ENCODE measurements around the gene USP17L5. TPM values are rescaled to one million over a fixed set of nuclear protein-coding genes. Genes with fewer than 3 reads are reported as not detected.
"Not testable (repeated sequence)": the region's sequence is repeated elsewhere in the genome, so short reads cannot be mapped to it uniquely, and the experiment has no call there.

Gene USP17L5, protein sequence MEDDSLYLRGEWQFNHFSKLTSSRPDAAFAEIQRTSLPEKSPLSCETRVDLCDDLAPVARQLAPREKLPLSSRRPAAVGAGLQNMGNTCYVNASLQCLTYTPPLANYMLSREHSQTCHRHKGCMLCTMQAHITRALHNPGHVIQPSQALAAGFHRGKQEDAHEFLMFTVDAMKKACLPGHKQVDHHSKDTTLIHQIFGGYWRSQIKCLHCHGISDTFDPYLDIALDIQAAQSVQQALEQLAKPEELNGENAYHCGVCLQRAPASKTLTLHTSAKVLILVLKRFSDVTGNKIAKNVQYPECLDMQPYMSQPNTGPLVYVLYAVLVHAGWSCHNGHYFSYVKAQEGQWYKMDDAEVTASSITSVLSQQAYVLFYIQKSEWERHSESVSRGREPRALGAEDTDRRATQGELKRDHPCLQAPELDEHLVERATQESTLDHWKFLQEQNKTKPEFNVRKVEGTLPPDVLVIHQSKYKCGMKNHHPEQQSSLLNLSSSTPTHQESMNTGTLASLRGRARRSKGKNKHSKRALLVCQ
- not detected for total RNA-seq

DNA sequence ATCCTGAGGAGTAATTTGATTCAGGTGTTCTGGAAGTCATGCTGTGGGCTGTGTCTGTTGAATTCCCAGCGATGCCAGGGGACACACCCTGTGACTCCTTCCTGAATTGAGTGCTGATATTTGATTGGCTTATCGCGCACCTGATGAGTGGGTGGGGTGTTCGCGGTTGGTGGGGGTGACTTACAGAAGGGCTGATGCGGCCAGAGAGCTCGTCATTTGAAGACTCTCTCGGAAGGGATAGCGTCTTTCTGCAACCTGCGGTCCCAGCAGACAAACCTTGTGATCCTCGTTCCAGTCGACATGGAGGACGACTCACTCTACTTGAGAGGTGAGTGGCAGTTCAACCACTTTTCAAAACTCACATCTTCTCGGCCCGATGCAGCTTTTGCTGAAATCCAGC lies at the start of gene USP17L5:
Gene USP17L5, plus strand, starts transcription at position 301 of the 400 bp plus-strand sequence. Its CDS starts 0 bp downstream, at position 301.
- H3K4me1 Mint-ChIP-seq; ATAC-seq (replicated peaks); H3K36me3 Mint-ChIP-seq (ENCODE audit: low read depth); H3K9me3 Mint-ChIP-seq; H3K27me3 Mint-ChIP-seq; H3K27ac Mint-ChIP-seq; H3K4me3 Mint-ChIP-seq: not testable (repeated sequence)

DNA sequence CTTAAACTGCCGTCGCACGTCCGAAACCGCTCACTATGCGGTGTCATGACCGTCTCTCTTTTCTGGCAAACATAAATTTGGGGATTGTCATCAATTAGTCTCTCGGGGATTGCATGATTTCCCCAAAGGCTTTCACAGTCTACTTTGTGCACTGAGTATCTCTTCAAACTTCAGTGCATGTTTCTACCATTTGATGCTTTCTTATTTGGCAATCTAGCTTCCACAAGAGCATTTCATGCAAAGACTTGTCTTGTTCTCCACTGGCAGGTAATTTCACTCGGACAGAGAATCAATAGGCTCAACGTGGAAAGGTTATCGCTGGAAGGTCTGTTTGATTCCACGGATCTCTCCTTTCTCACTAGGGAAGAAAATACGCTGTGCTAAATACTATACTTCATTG lies 15.0 kb upstream of the USP17L5 start:
- H3K27me3 Mint-ChIP-seq; H3K36me3 Mint-ChIP-seq (ENCODE audit: low read depth); H3K4me1 Mint-ChIP-seq; H3K4me3 Mint-ChIP-seq; H3K27ac Mint-ChIP-seq; H3K9me3 Mint-ChIP-seq; ATAC-seq (replicated peaks): not testable (repeated sequence)

DNA sequence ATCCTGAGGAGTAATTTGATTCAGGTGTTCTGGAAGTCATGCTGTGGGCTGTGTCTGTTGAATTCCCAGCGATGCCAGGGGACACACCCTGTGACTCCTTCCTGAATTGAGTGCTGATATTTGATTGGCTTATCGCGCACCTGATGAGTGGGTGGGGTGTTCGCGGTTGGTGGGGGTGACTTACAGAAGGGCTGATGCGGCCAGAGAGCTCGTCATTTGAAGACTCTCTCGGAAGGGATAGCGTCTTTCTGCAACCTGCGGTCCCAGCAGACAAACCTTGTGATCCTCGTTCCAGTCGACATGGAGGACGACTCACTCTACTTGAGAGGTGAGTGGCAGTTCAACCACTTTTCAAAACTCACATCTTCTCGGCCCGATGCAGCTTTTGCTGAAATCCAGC lies 14.3 kb upstream of the USP17L5 start, which contains the start of gene USP17L24:
Gene USP17L24, plus strand, starts transcription at position 301 of the 400 bp plus-strand sequence. Its CDS starts 0 bp downstream, at position 301.
- not testable (repeated sequence) for H3K4me3 Mint-ChIP-seq; H3K36me3 Mint-ChIP-seq (ENCODE audit: low read depth); H3K9me3 Mint-ChIP-seq; H3K27me3 Mint-ChIP-seq; H3K4me1 Mint-ChIP-seq; H3K27ac Mint-ChIP-seq; ATAC-seq (replicated peaks)

DNA sequence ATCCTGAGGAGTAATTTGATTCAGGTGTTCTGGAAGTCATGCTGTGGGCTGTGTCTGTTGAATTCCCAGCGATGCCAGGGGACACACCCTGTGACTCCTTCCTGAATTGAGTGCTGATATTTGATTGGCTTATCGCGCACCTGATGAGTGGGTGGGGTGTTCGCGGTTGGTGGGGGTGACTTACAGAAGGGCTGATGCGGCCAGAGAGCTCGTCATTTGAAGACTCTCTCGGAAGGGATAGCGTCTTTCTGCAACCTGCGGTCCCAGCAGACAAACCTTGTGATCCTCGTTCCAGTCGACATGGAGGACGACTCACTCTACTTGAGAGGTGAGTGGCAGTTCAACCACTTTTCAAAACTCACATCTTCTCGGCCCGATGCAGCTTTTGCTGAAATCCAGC lies 9.6 kb upstream of the USP17L5 start, which contains the start of gene USP17L25:
Gene USP17L25, plus strand, starts transcription at position 301 of the 400 bp plus-strand sequence. Its CDS starts 0 bp downstream, at position 301.
- H3K27ac Mint-ChIP-seq; H3K4me1 Mint-ChIP-seq; H3K4me3 Mint-ChIP-seq; H3K27me3 Mint-ChIP-seq; ATAC-seq (replicated peaks); H3K9me3 Mint-ChIP-seq; H3K36me3 Mint-ChIP-seq (ENCODE audit: low read depth): not testable (repeated sequence)

DNA sequence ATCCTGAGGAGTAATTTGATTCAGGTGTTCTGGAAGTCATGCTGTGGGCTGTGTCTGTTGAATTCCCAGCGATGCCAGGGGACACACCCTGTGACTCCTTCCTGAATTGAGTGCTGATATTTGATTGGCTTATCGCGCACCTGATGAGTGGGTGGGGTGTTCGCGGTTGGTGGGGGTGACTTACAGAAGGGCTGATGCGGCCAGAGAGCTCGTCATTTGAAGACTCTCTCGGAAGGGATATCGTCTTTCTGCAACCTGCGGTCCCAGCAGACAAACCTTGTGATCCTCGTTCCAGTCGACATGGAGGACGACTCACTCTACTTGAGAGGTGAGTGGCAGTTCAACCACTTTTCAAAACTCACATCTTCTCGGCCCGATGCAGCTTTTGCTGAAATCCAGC lies 4.8 kb upstream of the USP17L5 start, which contains the start of gene USP17L26:
Gene USP17L26, plus strand, starts transcription at position 301 of the 400 bp plus-strand sequence. Its CDS starts 0 bp downstream, at position 301.
- H3K9me3 Mint-ChIP-seq; H3K27ac Mint-ChIP-seq; ATAC-seq (replicated peaks); H3K4me1 Mint-ChIP-seq; H3K27me3 Mint-ChIP-seq; H3K4me3 Mint-ChIP-seq; H3K36me3 Mint-ChIP-seq (ENCODE audit: low read depth): not testable (repeated sequence)

DNA sequence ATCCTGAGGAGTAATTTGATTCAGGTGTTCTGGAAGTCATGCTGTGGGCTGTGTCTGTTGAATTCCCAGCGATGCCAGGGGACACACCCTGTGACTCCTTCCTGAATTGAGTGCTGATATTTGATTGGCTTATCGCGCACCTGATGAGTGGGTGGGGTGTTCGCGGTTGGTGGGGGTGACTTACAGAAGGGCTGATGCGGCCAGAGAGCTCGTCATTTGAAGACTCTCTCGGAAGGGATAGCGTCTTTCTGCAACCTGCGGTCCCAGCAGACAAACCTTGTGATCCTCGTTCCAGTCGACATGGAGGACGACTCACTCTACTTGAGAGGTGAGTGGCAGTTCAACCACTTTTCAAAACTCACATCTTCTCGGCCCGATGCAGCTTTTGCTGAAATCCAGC lies 4.6 kb downstream of the USP17L5 start, which contains the start of gene USP17L27:
Gene USP17L27, plus strand, starts transcription at position 301 of the 400 bp plus-strand sequence. Its CDS starts 0 bp downstream, at position 301.
- not testable (repeated sequence) for H3K27me3 Mint-ChIP-seq; H3K36me3 Mint-ChIP-seq (ENCODE audit: low read depth); H3K9me3 Mint-ChIP-seq; ATAC-seq (replicated peaks); H3K4me1 Mint-ChIP-seq; H3K4me3 Mint-ChIP-seq; H3K27ac Mint-ChIP-seq

DNA sequence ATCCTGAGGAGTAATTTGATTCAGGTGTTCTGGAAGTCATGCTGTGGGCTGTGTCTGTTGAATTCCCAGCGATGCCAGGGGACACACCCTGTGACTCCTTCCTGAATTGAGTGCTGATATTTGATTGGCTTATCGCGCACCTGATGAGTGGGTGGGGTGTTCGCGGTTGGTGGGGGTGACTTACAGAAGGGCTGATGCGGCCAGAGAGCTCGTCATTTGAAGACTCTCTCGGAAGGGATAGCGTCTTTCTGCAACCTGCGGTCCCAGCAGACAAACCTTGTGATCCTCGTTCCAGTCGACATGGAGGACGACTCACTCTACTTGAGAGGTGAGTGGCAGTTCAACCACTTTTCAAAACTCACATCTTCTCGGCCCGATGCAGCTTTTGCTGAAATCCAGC lies 9.4 kb downstream of the USP17L5 start, which contains the start of gene USP17L28:
Gene USP17L28, plus strand, starts transcription at position 301 of the 400 bp plus-strand sequence. Its CDS starts 0 bp downstream, at position 301.
- H3K27ac Mint-ChIP-seq; H3K4me1 Mint-ChIP-seq; H3K4me3 Mint-ChIP-seq; H3K27me3 Mint-ChIP-seq; H3K9me3 Mint-ChIP-seq; H3K36me3 Mint-ChIP-seq (ENCODE audit: low read depth); ATAC-seq (replicated peaks): not testable (repeated sequence)

DNA sequence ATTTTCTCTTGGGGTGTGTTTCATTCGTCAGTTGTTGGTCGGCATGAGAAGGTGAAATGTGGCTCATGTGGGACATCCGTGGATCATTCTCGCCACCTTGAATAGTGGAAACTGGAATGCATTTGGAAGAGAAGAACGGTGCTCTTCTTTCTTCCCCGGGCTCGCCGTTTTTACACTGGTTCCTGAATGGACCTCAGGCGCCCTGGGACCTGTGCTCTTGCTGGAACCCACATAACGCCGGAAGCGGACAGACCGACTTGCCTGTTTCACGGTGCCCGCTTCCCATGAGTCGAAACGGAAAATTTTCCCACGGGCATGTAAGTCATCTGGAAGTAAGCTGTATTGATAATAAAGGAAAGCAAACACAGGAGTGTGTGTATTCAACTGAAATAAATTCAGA lies 11.7 kb downstream of the USP17L5 start:
- H3K4me3 Mint-ChIP-seq; H3K27ac Mint-ChIP-seq; ATAC-seq (replicated peaks); H3K27me3 Mint-ChIP-seq; H3K4me1 Mint-ChIP-seq; H3K9me3 Mint-ChIP-seq; H3K36me3 Mint-ChIP-seq (ENCODE audit: low read depth): not testable (repeated sequence)

DNA sequence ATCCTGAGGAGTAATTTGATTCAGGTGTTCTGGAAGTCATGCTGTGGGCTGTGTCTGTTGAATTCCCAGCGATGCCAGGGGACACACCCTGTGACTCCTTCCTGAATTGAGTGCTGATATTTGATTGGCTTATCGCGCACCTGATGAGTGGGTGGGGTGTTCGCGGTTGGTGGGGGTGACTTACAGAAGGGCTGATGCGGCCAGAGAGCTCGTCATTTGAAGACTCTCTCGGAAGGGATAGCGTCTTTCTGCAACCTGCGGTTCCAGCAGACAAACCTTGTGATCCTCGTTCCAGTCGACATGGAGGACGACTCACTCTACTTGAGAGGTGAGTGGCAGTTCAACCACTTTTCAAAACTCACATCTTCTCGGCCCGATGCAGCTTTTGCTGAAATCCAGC lies 14.1 kb downstream of the USP17L5 start, which contains the start of gene USP17L29:
Gene USP17L29, plus strand, starts transcription at position 301 of the 400 bp plus-strand sequence. Its CDS starts 0 bp downstream, at position 301.
- H3K27me3 Mint-ChIP-seq; H3K4me1 Mint-ChIP-seq; H3K27ac Mint-ChIP-seq; H3K9me3 Mint-ChIP-seq; H3K36me3 Mint-ChIP-seq (ENCODE audit: low read depth); H3K4me3 Mint-ChIP-seq; ATAC-seq (replicated peaks): not testable (repeated sequence)

DNA sequence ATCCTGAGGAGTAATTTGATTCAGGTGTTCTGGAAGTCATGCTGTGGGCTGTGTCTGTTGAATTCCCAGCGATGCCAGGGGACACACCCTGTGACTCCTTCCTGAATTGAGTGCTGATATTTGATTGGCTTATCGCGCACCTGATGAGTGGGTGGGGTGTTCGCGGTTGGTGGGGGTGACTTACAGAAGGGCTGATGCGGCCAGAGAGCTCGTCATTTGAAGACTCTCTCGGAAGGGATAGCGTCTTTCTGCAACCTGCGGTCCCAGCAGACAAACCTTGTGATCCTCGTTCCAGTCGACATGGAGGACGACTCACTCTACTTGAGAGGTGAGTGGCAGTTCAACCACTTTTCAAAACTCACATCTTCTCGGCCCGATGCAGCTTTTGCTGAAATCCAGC lies 23.6 kb downstream of the USP17L5 start, which contains the start of gene USP17L30:
Gene USP17L30, plus strand, starts transcription at position 301 of the 400 bp plus-strand sequence. Its CDS starts 0 bp downstream, at position 301.
- H3K27me3 Mint-ChIP-seq; H3K36me3 Mint-ChIP-seq (ENCODE audit: low read depth); H3K9me3 Mint-ChIP-seq; H3K27ac Mint-ChIP-seq; ATAC-seq (replicated peaks); H3K4me3 Mint-ChIP-seq; H3K4me1 Mint-ChIP-seq: not testable (repeated sequence)

DNA sequence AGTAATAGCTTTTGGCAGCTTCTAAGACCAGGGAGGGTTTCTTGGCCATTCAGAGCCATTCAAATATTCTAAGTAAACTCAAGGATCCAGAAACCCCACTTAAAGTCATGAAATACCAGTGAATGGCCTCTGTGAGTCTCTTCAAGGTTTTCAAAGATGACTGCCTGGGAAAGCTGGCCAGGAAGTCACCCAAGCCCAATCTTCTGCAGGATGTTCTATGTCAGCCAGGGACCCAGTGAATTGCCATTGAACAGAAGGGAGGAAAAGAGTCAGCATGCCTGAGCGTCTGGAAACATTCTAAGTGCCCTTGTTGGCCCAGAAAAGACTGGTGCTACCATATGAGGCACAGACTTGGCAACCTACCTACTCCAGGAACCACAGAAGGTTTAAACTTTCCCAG lies 40.7 kb downstream of the USP17L5 start:
- H3K27me3 Mint-ChIP-seq, H3K4me3 Mint-ChIP-seq: not testable (repeated sequence)

DNA sequence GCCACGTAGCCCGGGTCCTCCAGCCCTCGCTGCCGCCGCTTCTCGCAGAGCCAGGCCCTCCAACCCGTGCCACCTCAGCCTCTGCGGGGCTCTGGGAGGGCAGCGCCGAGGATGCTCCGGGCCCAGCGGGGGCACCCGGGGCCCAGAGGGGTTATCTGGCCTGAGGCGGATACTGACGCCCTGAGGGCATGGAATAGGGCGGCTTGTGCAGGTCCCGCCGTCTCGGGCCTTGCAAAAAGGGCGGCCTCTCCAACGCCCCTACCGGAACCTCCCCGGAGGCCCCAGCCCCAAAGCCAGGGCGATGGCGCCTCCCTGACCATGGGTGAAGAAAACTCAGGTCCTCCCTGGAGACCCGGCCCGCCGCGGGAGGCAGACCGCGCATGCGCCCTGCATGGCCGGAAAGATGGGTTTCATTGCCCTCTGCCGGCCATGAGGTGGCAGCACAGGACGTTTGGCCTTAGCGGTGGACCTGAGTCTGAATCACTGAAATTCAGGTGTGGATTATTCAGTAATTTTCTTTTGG lies 41.9 kb downstream of the USP17L5 start:
- H3K36me3 Mint-ChIP-seq (ENCODE audit: low read depth); ATAC-seq (replicated peaks); H3K27me3 Mint-ChIP-seq; H3K9me3 Mint-ChIP-seq; H3K27ac Mint-ChIP-seq; H3K4me1 Mint-ChIP-seq: not testable (repeated sequence)
- H3K4me3 Mint-ChIP-seq = peak overlapping the region; percentile 30

More for the DNA sequence above, 40.7 kb downstream of the USP17L5 start:
- H3K36me3 Mint-ChIP-seq (ENCODE audit: low read depth); ATAC-seq (replicated peaks); H3K9me3 Mint-ChIP-seq; H3K27ac Mint-ChIP-seq; H3K4me1 Mint-ChIP-seq: not testable (repeated sequence)

DNA sequence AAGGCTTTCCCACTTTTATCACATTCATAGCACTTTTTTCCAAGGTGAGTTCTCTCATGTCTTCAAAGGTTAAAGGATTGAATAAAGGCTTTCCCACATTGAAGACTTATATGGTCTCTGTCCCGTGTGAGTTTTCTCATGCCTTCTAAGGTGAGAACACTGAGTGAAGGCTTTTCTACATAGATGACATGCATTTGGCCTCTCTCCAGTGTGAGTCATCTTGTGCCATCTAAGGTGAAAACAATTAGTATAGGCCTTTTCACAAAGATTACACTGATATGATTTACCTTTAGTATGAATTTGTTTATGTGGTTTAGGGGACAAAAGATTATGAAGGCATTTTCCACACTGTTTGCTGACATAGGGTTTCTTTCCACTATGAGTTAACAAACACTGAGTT lies 44.9 kb downstream of the USP17L5 start:
- no peak overlapping the region for H3K4me3 Mint-ChIP-seq
- H3K27me3 Mint-ChIP-seq = no peaks in the 10 kb centered on the region
- ATAC-seq (replicated peaks) = no peak
- no peak overlapping the region for H3K27ac Mint-ChIP-seq
- H3K36me3 Mint-ChIP-seq (ENCODE audit: low read depth) = no peaks in the 10 kb centered on the region
- H3K9me3 Mint-ChIP-seq = no peaks in the 10 kb centered on the region
- H3K4me1 Mint-ChIP-seq = no peaks in the 10 kb centered on the region

DNA sequence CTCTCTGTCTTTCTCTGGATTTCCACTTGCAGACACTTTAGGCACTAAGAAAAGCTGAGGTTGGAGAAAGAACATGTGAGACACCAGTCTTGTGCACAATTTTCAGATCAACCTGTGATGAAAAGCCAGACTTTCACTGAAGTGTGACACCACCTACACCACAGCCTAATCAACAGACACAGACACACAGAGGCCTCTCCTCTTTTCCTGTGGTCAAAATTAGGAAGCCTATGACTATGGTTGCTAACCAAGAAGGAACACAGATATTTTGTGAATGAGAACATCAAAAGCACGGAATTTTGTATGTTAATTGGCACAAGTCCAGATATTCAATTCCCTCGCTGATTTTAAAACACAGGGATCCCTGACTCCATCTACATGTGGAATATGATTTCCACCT lies 49.8 kb downstream of the USP17L5 start:
- H3K4me1 Mint-ChIP-seq; H3K27ac Mint-ChIP-seq; ATAC-seq (replicated peaks); H3K27me3 Mint-ChIP-seq; H3K4me3 Mint-ChIP-seq; H3K36me3 Mint-ChIP-seq (ENCODE audit: low read depth); H3K9me3 Mint-ChIP-seq: not testable (repeated sequence)
